GM21515 (cell line): ENCODE results near the gene C16orf74.
A peak's percentile ranks its signal among the peaks of the same experiment; 100 is the strongest.

Source experiments
- ATAC-seq: cut with Tn5 transposase; IDR thresholded peaks from one replicate; pipeline ENCODE4 v1.9.1; 2021; ENCODE audit not compliant: unreplicated experiment

The C16orf74 gene

DNA sequence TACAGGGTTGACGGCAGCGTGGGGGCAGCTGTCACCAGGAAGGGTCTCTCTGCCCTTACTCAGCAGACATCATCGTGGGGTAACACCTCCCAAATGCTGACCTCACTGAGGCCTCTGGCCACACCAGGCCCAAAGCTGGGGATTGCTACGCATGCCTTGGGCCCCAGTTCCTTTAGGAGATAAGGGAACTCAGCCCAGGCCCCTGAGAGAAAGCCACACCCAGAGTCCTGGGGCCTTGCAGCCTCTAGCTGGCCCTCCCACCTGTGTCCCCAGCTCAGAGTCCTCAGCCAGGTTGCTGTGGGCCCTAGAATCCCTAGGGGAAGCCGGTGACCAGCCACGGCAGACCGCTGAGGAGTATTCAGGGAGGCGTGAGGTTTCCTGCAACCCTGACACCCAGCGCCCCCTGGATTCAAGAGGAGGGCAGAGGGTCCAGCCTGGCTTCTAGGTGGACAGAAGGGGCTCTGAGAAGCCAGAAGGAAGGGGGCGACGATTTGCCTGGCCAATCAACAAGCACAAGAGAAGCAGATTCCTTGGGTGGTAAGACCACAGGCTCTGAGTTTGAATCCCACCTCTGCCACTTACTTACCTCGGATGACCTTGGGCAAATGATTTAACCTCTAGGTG is 51.8 kb downstream of the C16orf74 start:
- ATAC-seq, result no peak

DNA sequence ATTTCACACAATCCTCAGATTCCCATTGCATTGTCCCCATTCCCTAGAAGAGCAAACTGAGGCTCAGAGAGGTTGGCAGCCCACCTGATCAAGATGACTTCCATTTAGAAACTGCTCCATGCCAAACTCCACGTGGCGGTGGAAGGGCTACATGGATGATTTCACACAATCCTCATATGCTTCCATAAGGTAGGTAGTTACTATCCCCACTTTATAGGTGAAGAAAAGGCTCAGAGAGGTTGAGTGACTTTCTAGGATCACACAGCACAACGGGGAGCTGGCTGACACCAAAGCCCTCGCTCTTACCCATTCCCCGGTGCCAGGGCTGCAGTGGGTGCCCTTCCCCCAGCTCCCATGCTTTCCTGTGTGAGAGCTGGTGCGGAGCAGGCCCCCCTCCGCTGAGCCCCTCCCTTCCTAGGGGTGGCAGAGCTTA is 52.4 kb downstream of the C16orf74 start:
- no peak for ATAC-seq

DNA sequence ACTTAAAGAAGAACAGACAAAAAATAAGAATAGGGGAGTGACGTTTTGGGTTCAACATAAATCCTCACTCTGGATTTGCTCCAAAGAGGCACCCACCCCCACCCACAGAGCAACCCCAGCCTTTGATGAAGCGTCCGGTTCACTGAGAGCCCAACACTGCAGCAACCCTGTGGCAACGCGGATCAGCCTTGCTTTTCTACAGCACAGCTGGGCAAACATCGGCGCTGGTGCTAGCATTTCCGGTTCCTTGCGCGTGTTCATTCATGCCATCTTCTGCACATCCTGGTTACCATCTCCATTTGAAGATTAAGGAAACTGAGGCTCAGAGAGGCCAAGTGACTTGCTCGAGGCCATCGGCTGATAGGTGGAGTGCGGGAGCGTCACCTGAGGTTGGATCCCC is 53.5 kb downstream of the C16orf74 start:
- ATAC-seq, result no peak

DNA sequence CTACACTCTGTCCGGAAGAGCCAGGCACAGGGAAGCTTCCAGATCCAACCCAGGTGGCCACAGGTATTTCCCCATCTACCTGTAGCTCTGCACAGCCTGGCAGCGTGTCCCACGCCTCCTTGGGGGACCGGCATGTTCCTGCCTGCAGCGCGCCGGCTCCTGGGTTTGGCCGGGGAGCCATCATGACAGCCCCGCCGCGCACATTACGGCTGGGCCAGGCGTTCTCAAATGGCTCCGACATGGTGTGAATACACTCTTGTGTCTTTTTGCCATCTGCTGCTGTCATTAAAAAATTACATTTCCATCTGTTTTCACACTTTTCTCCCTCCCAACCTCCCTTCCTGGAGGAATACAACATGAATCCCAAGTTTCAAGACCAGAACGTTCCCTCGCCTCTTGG is 54.1 kb downstream of the C16orf74 start:
- no peak for ATAC-seq

DNA sequence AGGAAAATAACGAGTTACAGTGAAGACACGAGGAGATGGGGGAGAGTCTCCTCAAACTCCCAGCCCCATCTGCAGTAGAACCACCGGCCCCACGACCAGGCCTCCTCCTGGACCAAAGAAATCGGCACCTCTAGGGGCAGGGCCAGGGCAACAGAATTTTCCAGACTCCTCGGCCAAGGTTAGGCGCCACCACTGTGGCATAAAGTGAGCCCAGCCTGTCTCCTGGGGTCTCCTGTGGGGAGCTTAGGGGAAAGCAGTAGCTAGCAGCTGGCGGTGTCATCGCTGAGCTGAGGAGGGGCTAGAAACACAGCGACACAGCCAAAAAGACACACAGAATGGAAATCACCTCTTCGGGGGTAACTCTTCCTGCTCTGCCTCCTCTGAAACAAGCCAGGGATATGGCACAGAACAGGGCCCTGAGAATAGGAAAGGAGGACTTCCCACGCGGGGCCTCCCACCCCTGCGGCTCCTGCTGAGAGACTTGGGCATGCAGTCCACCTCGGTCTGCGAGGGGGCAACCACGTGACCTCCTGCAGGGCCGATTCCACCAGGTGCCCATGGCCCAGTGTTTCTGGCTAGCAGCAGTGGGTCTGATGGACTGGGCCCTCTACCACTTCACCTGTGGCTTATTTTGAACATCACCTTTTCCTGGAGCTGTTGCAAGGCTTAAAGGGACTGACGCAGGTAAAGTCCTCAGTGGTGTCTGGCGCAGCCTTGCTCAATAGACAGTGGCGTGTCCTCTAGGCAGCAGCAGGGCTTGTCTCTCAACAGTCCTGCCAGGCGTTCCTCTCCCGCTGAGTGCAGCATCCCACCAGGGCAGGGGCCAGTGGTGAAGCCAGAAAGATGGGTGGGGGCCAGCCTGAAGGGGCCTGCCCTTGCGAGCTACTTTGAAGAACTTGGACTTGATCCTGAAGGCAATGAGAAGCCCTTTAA is 55.4 kb downstream of the C16orf74 start:
- no peak for ATAC-seq

DNA sequence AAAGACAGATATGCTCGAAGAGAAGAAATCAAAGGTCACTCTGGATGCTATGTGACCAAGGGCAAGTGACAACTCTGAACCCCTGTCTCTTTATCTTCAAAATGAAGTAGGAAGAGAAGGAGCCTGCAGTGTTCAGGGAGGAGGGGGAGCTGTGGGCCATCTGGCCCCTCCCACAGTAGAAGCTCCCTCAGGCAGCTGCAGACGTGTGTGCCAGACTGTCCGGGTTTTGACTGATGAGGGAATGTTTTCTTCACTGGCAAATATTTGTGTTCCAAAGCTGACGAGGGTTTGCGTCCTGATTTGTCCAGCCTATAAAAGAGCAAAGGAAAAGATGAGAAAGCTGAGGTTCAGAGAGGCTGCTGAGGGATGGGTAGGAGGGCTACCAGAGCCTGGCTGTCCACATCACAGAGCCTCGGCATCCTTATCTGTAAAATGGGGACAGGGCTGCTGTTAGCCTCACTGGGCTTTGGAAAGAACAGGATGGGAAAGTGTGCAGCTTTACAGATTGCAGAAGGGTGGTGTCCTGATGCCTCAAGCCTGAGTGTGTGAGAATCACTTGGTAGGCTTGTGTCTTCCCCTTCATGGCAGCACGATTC is 60.3 kb downstream of the C16orf74 start:
- no peak for ATAC-seq

DNA sequence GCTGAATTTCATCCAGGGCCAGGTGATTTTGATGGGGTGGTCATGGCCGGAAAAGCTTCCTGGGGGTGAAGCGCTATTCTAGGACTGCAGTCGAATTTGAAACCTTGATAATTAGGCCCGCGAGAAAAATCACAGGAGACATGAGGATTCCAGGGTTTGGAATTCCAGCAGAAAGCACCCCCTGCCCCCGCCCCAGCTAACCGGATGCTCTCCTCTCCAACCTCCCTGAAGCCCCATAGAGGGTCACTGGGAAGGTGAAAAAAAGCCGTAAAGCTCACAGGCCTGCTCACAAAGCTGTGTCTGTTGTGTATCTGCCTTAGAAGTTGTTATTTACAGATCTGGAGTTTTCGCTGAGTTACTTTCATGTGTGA is 61.0 kb downstream of the C16orf74 start:
- ATAC-seq, result no peak

DNA sequence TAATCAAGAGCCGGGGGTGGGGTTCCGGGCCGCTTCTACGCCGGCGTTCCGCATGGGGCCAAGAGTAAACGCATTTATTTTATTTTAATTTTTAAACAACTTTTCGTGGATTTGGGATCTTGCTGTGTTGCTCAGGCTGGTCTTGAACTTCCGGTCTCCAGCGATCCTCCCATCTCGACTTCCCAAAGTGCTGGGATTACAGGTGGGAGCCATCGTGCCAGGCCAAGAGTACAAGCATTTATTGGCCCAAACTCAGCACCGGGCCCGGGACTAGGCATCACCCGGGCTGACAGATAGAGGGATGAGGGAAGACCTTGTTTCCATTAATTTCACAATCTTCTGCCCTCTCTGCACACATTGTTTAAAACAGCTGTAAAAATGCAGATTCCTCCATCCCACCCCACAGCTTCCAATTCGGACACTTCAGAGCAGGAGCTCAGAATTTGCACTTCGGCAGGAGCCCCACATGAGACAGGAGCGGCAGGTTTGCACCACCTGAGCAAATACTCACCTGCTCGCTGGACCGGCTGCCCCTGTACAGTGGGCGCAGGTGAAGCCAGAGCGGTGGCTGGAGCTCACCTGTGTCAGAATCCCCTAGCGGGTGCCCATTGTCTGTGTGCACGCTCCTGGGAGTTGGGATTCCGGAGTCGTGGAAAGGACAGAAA is 61.5 kb downstream of the C16orf74 start:
- no peak for ATAC-seq

DNA sequence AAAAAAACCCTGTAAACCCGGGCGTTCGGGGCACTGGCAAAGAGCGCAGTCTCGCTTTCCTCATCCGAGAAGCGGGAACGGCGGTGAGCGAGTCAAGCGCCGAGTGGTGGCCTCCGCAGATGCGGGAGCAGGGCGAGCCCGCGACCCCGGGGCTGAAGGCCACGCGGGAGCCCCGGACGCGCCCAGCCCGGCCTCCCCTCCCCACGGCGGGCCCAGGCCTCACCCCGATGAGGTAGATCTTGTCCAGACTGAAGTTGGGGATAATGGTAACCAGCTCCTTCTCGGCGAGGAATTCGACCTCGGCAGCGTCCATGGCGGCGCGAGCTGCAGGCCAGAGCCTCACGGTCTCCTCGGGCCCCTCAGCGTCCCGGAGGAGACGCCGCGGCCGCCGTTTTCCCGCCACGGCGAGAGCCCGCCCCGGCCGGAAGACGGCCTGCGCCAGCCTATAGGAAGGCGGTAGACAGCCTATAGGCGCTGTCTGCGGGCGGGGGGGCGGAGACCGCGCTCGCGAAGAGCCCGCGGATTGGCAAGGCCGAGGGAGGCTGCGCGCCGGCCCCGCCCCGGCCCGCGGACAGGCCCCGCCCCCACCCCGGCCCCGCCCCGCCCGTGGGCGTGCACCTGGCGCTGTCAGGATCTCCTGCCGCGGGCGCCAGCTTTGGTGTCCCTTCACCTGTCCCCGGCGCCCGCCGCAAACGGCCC is 62.2 kb downstream of the C16orf74 start, which contains the start of gene GINS2:
Gene GINS2 (minus strand): TSS at position 369 of the 699 bp plus-strand sequence. CDS start 56 bp downstream, at position 313.
- peak; percentile 88 for ATAC-seq

DNA sequence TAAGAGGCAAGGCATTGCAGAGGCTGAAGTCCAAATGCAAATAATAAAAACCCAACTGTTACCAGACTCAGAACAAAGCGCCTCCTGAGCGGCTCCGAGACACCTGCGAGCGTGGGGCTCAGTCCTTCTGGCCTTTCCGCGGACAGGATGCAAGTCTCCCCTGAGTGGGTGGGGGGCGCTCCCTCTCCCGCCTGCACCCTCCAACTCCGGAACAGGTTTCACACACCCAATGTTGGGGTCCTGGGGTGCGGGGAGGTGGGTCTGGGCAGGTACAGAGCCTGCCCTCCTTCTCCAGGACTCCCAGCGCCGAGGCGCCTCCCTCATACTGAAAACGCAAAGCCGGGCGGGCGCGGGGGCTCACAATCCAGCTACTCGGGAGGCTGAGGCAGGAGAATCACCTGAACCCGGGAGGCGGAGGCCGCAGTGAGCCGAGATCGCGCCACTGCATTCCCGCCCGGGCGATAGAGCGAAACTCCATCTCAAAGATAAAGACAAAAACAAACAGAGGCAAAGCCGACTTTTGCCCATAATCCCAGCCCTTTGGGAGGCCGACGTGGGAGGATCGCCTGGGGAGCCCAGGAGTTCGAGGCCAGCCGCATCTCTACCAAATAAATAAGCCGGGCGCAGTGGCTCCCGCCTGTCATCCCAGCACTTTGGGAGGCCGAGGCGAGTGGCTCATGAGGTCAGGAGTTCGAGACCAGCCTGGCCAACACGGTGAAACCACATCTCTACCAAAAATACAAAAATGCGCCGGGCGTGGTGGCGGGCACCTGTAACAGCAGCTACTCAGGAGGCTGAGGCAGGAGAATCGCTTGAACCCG is 63.0 kb downstream of the C16orf74 start:
- ATAC-seq, result no peak

DNA sequence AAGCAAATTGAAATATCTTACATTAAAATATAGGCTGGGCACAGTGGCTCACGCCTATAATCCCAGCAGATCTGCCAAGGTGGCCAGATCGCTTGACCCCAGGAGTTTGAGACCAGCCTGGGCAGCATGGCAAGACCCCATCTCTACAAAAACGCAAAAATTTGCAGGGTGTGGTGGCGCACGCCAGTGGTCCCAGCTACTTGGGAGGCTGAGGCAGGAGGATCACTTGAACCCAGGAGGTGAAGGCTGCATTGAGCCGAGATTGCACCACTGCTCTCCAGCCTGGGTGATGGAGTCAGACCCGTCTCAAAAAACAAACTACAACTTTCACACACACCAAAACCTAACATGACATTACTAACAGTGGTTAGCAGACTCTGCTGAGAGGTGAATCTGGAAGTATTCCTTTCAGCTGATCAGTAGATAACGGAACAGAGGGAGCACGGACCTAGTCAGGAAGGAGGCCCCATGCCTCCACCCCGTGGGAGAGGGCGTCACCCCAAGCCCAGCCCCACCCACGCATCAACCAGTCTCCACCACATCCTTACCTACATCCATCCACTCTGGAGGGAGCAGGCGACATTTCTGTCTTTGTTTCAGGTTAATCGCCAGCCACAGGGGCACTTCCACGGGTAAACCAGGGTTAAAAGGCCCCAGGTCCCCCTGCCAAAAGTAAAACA is 63.8 kb downstream of the C16orf74 start:
- ATAC-seq, result no peak

DNA sequence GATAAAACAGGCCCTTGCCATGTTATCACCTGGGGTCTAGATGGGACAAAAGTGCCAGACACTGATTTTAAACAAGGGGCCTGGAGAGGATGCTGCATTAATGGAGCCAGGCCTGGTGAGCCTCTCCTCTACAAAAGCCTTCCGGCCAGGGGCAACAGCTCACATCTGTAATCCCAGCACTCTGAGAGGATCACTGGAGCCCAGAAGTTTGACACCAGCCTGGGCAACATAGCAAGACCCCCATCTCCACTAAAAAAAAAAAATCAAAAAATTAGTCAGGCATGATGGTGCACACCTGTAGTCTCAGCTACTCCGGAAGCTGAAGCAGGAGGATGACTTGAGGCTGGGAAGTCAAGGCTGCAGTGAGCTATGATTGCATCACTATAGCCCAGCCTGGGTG is 65.6 kb downstream of the C16orf74 start:
- no peak for ATAC-seq

DNA sequence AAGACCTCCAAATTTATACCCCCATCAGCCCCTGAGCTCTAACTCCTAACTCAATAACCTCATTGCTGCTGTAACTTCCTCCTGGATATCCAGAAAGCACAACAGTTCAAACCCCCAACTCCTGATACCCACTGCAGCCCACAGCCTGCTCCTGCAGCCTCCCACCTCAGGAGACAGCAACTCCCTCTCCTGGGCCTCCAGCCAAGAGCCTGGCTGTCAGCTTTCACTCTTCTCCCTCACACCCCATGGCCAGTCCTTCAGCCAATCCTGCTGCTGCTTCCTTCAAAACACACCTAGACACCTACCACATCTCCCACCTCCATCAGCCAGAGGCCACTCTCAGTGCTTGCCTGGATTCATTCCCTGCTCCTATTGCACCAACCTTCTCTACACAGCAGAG is 67.5 kb downstream of the C16orf74 start:
- no peak for ATAC-seq

DNA sequence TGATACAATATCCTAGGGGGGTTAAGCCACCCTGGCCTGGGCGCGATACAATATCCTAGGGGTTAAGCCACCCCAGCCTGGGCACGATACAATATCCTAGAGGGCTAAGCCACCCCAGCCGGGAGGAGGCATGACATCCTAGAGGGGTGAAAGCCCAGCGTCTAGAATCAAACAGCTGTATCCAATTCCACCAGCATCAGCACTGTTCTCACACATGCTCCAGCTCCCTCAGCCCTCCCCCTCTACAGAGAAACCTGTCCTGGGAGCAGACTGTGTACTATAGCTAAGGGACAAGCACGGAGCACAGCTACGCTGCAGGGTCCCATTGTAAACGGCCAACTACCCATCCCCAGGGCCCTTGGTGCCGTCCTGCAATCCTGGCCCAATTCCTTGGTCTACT is 68.4 kb downstream of the C16orf74 start:
- no peak for ATAC-seq

DNA sequence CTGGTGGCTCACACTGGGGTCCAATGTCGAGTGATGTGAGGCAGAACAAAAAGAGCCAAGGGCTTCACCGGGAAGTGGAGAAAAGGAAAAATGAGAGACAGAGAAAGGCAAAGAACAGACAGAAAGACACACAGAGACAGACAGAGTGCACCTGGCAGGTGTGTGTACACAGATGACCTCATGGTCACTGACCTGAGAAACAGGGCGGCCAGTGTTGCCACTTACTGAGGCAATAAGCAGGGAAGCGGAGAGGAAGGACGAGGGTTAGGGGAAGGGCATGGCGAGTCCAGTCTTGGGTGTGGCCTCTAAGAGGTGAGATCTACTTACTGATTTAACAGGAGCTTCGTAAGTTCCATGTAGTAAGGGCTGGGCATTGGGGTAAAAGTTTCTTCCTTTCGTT is 69.6 kb downstream of the C16orf74 start:
- ATAC-seq, result no peak

DNA sequence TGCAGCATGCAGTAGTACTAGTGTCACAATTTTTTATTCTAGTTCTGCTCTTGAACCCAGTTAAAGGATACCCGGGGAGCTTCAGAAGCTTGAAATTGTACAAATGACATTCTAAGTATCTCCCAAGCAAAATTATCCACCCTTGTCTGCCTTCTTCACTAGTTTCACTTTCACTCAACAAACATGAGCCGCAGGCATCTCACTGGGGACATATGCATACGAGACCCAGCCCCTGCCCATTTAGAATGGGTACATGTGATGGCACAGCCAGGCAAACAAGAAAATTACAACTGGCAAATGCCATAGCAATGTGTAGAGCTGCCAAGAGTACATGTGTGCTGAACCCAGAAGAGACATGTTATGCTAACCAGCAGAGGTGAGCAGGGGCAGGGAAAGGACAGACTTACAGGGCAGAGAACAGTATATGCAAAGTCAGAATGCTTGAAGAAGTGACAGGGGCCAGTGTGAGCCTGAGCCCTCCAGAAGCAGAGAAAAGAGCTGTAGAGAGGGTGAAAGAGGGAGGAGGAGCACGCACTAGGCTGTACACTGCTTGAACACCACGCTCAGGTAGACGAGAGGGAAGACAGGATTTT is 70.4 kb downstream of the C16orf74 start:
- ATAC-seq, result no peak

DNA sequence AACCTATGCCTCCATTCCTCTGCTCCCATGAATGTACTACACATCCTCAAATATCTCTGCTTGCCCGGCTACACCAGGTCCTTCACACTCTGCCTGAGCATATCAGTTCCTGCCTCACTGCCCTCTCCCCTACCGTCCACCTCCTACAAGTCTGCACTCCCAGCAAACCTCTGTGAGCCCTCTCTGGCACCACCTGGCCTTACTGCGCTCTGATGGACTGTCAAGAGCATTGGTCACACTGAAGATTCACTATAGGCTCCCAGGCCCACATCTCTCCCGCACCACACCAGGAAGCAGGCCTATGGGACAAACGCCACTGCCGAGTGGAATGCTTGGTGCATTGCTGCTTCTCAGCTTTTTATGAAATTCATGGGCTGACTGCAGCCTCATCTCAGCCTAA is 71.0 kb downstream of the C16orf74 start:
- ATAC-seq, result no peak

DNA sequence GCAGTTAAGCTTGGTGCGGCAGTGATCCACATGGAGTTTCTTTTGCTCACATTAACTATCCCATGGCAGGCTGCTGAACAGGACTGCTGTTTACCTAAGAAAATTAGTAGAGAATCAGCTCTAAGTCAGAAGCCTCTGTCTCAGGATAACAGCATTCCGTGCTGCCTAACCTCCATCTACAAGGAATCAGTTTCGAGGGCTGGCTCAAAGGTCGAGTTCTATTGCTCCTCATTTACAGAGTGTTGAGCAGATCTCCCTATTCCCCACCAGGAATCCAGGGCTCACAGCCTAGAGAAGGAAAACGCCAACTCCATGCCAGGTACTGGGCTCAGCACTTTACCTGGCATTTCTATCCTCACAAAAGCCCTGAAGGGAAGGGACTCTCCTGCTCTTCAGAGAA is 72.1 kb downstream of the C16orf74 start:
- ATAC-seq, result no peak

DNA sequence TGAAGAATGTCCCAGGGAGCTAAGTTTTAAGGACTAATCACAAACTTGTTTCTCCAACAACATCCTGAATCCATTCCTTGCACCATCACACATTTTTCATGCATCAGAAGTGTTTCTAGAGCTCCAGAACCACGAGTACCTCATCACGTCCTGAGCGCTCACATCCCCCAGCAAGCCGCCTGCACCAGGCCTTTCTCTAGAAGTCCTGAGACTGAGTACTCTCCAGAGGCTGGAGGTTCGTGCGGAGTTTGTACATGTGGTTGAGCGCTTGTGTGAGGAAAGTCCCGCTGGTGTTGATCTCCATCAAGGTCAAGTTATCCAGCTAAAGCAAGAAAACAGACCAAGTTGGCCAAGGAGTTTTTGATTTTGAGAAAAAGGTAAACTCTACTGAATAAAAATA is 72.9 kb downstream of the C16orf74 start:
- no peak for ATAC-seq
